HG02610 (cell line): ENCODE measurements around the gene TKT.

Experiments used
- ATAC-seq: cut with Tn5 transposase; IDR thresholded peaks from one replicate; pipeline ENCODE4 v1.9.1; 2021; ENCODE audit warnings: mild to moderate bottlenecking, moderate library complexity; ENCODE audit not compliant: unreplicated experiment

TKT gene

DNA sequence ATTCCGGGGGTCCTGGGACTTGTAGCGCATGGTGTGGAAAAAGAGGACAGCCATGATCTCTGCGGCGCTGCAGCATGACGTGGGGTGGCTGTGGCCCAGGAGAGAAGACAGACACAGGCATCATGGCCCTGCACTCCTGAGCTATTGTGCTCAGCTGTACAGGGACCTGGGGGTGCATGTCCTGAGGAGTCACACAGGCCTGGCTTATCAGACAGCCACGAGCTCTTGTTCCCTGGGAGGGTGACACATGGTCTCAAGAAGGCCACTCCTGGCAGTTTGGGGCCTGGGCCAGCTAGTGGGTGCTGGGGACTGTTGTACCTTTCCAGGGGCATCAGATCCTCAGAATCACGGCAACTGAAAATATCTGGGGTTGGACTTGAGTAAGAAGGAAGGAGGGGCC lies 13.7 kb downstream of the TKT start:
- ATAC-seq = no peak

DNA sequence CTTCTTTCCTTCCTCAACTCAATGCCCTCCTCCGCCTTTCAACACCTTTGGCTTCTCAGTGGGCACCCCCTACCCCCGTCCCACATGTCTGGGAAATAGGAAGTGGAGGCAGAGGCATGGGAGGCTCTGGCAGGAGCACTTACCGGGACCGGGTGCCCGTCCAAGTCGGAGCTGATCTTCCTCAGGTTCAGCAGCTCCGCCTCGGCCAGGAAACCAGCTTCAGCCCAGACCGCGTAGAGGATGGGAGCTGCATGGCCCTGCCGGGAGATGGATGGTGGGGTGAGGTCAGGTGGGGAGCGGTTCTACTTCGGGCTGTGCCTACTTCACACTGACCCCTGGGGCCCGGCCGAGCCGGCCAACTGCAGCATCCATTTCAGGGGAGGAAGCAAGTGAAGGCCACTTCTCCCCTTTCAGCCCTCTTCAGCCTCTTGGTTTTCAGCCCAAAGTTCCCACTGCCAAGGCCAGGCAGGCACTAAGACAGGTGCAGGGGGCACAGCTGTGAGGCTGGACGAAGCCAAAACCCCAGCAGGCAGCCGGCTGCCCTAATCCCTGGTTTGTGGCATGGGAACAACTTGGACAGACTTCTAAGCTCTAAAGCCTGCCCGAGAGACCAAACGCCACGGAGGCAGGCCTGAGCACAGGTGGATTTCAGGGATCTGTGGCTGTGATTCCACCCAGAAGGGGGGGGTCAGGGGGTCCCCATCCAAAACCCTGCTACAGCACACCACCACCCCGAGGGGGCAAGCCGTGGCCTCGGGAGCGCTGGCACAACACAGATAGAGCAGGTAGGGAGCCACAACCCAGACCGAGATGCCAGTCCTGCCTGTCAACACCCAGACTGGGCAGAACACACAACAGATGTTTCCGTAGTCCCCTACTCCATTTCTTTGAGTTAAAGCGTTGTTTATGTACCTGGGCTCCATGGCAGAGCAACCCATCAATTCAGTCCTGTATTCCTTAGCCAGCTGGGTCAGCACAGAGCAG lies 14.5 kb downstream of the TKT start:
- ATAC-seq = no peak

DNA sequence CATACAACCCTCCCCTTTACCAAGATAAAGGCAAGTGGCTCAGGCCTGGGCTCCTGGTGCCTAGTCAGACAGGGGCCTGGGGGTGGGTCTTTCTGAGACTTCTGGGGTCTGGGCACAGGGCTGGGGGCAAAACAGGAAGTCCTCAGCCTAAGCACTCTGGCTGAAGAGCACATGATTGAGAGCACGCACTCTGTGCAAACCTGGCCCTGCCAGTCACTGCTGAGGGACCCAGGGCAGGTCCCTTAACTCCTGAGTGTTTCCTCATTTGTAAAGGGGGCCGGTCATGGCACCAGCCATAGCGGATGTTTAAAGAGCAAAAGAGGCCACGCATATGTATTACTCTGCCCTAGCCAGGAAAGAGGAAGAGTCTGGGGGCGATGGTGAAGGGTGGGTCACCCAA lies 16.0 kb downstream of the TKT start:
- ATAC-seq = no peak

DNA sequence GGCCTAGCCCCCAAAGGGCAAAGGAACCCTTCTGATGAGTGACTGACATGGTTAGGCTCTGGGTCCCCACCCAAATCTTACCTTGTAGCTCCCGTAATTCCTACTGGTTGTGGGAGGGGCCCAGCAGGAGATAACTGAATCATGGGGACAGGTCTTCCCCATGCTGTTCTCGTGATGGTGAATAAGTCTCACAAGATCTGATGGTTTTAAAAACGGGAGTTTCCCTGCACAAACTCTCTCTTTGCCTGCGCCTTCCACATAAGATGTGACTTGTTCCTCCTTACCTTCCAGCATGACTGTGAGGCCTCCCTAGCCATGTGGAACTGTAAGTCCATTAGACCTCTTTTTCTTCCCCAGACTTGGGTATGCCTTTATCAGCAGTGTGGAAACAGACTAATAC lies 16.9 kb downstream of the TKT start:
- no peak for ATAC-seq

DNA sequence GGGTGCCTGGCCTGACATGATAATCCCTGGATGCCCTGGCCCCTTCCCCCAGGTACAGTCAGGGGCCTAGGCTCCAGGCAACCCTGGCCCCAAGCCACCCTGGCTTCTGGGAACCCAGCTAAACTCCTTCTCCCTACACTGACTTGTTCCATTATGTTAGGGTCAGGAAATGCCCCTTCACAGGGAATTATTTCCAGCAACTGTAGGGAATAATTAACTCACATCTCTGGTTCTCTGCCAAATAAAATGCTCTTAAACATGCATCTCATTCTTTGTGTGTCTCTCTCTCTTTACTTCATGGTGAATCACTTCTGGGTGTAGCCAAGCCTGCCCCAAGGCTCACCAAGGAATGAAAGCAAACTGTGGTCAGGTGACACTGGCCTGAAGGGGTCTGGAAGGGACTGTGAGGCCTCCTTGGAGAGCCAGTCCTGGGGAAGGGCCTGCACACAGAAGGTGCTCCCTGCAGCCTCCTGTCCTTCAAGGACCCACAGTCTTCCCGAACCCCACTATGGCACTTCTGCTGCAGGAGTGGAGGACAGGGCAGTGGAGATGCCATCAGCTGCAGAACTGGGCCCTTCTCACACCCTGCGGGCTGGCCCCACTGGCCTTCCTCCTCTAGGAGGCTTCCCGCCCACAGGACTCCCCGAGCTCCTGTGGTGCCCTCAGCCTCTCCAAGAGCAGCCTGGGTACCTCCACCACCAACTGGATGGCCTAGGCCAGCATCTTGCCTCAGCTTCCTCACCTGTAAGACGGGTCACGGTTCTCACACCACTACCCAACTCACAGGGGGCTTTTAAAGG lies 17.6 kb downstream of the TKT start:
- ATAC-seq = no peak

DNA sequence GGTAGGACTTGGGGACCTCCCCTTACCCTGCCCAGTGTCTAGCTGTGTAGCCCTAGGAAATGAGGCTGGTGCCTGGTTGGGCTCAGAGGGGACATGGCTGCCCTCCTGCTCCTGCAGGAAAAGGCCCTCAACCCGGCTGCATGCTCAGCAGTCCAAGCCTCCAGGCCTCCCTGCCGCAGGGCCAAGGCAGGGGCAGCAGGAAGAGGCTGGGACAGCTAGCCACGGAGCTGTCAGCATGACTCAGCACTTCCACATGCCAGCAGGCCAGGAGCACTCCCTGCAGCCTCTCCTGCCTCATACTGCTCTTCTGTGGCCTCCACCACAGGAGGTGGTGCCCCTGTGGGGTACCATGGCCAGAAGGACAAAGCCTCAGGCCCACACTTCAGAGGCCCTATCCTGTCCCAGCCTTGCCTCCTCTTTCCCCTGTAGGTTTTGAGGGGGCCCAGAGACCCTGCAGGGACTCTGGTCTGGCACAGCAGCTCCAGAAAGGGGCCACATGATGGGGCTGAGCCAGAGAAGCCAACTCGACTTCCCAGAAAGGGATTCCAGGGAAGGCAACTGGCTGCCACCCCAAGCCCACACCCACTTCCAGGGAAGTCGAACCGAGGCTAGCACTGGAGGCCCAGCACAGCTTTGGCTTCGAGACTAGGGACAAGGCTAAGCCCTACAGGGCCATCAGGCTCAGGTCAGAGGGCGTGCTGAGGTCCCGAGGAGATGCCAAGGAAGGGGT lies 19.5 kb downstream of the TKT start:
- no peak for ATAC-seq

DNA sequence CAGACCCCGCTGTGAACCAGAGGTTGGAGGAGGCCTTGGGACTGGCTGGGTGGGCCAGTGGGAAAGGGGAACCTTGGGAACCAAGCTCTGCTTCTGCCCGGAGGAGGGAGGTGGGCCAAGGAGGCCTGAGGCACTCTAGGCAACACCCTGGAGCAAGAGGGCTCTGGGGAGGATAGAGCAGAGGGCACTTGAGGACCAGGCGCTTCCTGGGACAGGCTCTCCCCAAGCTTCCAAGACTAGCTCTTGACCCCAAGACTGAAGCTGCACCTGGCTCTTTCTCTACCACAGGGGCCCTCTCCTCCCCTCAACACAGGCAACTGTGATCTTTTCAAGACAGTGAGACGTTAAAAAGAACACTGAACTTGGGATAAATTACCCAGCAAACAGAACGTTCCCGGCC lies 20.3 kb downstream of the TKT start:
- no peak for ATAC-seq

DNA sequence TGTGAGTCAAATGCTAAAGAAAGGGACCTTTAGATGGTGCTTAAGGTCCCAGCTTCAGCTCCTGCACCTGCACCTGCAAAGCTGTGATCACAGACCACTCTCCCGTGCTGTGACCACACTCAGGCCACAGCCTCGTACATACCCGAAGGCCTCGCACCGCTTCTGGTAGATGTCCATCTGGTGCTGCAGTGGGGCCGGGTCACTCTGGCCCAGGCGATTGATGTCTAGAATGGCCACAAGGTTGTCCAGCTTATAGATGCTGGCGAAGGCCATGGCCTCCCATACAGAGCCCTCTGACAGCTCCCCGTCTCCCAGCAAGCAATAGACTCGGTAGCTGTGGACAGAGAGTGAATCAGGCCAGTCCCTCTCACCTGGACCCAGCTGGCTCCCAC lies 21.0 kb downstream of the TKT start:
- no peak for ATAC-seq

DNA sequence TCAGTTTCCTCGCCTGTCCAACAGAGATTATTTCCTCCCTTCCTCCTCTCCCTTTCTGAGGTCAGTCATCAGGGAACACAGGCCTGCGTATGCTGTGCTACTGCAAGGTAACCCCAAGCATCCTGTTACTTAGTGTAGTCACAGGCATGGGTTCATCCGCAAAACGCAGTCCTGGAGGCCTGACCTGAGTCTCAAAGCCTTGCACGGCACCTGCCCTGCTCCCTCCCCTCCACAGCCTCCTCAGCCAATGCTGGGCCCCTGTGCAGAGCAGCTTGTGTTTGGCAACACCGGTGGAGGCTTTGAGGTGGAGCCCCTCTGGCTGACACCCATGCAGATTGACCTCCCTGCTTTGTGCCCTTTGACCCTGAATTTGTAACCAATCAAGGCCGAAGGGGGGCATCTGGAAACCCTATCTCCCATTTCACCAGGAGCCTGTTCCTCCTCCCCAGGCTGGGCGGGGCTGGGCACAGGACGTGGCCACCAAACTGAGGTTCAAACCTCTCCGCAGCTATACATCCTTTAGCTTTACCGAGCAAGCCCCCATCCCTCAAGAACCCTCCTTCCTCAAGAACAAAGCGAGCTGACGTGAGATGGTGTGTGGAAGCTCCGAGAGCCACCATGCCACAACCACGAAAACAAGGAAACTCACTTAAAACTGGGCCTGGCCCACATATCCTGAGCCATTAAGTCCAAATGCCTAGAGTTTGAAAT lies 21.5 kb downstream of the TKT start:
- no peak for ATAC-seq

DNA sequence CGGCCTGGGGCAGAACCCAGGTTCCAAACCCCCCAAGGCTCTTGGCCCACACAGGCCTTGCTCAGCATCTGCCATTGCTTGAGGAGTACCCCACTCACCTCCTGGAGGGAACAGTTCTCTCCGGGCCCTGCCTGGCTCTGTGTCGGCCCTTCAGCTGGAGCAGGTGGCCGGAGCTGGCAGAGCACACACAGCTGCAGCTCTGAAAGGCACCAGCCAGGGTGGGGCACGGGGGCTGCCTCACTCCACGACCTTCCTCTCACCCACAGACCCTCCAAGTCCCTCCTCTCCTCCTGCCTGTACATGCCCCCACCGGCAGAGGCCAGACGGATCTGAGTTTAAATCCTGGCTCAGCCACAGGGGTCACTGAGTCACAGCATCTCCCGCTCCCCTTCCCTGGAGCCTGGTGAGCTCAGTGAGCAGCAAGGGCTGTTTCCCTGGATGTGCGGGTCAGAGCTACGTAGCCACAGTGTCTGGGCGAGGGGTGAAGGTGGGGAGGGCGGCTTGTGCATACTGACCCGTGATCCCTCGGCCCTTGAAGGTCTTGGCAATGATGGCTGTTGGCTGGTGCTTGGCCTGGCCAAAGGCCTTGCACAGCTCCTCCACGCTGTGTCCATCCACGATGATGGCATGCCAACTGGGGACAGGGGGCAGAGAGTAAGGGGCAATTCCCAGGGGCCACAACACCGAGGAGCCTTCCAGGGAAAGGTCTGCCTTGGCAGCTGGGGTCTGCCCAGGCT lies 23.0 kb downstream of the TKT start:
- no peak for ATAC-seq

DNA sequence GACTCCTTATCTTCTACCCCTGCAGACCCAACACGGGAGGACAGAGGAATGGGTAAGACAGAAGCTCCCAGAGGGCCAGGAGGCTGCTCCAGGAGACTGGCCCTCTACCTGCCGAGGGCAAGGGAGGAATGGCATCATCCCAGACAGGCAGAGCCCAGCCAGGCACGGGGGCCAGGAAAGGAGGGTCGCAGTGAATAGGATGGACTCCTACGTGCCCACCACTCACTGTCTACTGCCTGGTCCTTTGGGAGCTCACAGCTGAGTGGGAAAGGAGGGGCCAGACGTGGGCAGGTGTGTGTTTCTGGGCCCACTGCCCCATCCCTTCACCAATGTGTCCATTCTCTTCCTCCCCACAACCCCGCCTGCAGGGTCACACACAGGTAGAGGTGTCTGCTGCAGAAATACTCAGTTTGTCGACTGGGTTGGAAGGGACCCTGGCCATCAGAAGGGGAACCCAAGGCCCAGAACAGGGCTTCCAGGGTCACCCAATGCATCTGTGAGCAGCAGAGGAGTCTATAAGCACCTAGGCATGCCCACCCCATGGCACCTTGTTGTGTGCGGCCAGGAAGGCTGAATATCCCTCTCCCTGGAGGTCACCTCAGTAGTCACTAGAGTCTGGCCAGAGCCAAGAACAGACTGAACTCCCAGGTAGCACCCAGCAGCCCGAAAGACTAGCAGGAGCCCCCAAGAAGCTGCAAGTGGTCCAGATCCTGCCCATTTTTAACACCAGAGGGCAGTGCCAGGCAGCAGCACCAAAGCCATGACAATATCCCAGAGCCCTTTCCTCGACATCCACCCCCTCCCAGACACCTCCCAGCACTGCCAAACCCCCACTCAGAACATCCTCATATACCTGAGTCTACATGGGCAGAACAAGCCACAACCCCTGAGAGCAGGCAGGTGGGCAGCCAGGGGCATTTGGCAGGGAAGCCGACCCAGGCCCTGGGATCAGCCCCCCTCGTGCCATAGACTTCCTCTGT lies 24.0 kb downstream of the TKT start:
- ATAC-seq = no peak

DNA sequence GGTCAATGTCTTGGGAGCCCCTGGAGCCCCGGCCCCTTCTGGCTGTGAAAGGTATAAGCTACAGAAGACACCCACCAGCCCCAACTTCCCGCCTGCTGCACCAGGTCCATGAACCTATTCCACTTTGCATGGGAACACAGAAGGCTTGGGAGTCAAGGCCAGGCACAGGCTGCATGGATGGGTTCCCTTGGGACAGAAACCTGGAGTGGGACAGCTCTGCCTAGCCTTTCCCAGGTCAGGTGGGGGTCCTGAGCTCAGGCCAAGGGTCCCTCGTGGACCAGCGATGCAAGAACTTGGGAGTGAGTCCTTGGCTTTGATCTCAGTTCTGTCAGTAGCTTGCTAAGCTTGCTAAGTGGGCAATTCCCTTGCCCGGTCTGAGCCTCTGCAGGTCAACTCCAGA lies 25.0 kb downstream of the TKT start:
- no peak for ATAC-seq

DNA sequence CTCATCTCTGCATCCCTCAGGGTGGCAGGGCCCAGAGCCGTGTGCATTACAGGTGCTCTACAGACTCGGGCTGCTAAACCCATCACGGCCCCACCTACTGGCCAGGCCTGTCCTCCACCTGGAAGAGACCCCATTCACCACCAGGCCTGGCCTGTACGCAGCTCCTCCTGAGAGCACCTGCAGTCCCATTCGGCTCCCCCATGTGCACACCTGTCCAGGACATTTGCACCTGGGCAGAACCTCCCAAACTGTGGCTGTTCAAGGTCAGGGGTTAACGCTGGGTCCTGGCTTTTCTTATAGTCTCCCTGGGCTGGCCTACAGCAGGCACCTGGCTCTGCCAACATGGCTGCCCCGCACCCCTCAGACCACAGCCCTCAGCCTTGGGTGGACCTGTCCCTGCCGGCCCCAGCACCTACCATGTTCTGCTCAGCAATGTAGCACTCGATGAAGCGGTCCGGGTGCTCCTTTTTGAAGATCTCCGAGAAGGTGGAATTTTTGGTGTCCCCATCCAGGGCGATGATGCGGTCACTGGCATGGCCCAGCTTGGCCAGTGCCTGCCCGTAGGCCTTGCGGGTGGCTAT lies 25.7 kb downstream of the TKT start:
- no peak for ATAC-seq

DNA sequence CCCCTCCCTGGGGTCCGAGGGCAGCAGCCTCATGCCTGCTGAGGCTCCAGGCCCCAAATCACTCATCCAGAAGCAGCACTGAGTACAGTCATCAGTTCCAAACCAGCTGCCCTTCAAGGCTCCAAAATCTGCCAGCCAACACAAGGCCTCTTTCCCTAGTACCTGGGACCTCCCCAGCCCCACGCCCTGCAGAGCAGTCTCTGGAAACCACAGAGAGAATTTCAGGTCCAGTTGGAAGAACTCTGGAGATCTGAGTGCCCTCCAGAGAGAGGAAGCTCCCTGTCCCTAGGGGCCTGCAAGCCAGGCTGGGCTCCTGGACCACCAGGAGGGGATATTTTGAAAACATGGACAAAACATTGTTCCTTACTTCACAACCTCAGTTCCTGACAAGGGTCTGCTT lies 26.2 kb downstream of the TKT start:
- no peak for ATAC-seq

DNA sequence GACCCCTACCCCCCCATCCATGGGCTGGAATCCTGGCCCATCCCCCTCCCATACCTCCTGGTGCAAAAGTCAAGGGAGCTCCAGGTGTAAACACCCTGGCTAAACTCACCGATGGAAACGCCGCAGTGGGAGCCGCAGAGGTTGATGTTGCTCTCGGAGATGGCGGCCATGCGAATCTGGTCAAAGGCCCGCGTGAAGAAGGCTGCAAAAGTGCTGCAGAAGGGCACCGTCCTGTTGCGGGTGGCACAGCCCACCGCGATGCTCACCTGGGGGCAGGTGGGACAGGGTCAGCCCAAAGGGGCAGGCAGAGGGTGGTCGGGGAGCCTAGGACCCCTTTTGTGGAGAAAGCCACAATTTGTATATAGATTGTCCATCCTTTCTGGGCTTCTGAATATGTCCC lies 26.7 kb downstream of the TKT start:
- ATAC-seq = no peak

DNA sequence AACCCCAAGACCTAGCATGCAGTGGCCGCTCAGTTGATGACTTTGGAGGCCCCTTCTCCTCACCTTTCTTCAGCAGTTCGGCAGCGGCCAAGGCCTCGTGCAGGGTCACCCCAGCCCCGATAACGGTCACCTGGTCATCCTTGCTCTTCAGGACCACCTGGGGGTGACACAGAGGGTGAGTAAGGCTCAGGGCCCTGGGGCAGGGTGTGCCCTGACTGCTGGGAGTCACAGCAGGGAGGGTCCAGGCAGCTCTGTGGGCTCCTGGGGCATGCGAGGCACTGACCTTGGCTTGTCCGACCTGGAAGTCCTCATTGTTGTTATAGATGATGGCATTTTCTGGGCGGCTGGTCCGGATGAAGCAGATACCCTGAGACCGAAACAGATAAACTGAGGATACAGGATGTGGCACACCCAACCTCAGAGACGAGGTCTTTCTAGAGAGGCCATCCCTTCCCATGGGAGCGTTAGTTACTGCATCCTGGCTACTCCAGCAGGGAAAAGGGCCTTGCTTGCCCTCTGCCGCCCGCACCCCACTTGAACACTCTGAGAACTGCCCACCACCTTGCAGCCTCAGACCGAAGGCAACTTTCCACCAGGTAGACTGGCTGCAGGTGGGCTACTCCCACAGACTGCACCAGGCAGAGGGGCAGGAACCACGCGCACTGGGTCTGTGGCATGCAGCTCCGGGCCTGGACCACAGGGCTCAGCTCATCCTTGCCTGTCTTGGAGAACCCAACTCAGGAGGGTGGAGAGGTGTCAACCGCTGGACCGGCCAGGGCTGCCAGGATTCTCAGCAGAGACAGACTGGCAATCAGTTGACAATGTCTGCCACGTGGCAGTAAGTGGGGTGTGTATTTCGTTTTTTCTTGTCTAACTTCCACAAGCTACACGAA lies 27.6 kb downstream of the TKT start:
- ATAC-seq = no peak

DNA sequence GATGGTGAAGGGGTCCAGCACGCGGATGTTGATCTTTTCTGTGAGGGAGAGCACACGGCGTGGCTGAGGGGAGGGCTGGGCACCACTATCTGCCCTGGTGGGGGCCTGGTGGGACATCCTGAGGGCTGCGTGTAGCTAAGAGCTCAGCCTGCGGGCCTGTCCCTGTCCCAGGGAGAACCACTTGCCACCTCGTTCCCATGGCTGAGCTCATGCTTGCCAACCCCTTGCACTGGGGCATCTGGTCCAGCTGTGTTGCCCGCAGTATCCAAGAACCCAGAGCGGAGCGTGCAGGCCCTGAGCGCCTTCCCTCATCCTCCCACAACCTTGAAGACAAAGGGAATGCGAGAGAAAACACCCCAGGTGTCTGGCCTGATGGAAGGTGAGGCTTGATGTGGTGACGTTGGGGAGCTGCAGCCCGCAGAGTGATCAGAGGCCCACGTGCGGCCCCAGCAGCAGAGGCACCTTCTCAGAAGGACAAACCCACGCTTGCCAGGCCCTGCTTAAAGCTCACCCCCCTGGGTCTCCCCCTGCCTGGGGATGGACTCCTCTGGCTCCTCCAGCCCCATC lies 28.9 kb downstream of the TKT start:
- no peak for ATAC-seq
